ENCODE measurements around the gene HOXC9. TPM values are rescaled to one million over a fixed set of nuclear protein-coding genes. Genes with fewer than 3 reads are reported as not detected.

The HOXC9 gene
- total and polyA plus RNA-seq, 2 of the 8 experiments (the other 6 are each of a cell fraction or from before 2014, with no cell fraction given) = not detected

- TF ChIP-seq CHD7 (IDR thresholded peaks at IDR 0.05; ENCODE audit: insufficient replicate concordance, low read length) (no peak), CREB1 (IDR thresholded peaks at IDR 0.05) (no peak)
Measured at GRCh38 chr12:53958128-53958527, 41.8 kb upstream of the HOXC9 start (continued).
